ENCODE measurements around the gene DCBLD1.

- TF ChIP-seq CTCF (IDR thresholded peaks at IDR 0.05) (no peak), POLR2A (IDR thresholded peaks at IDR 0.05) (no peak)
Measured at GRCh38 chr6:117573006-117573680, 90.7 kb downstream of the DCBLD1 start.

All from Peyer's patch (tissue), 4 donors.